SJSA1 (cell line): ENCODE results near the gene COMMD10. TPM values are rescaled to one million over a fixed set of nuclear protein-coding genes. Genes with fewer than 3 reads are reported as not detected.
A peak's percentile ranks its signal among the peaks of the same experiment; 100 is the strongest.

ENCODE experiments used
- DNase-seq, 2 experiments: peaks; one replicate each; pipeline ENCODE4 v3.0.0-alpha.2; 2015 to 2020; ENCODE audit warnings: low spot score in 2 of 2, low read depth in 1 of 2
- H3K27ac ChIP-seq: fragments of 250-450 bp; sonication (Bioruptor Pico); 2 replicates; pipeline ENCODE4 v1.5.1; 2020; ENCODE audit warnings: mild to moderate bottlenecking, moderate library complexity
- H3K27me3 ChIP-seq: fragments of 250-450 bp; sonication (Bioruptor Pico); replicated peaks from 2 replicates; pipeline ENCODE4 v1.5.1; 2020; ENCODE audit warnings: mild to moderate bottlenecking, moderate library complexity
- H3K36me3 ChIP-seq: fragments of 250-450 bp; sonication (Bioruptor Pico); 2 replicates; pipeline ENCODE4 v1.5.1; 2020; ENCODE audit warnings: mild to moderate bottlenecking
- H3K4me1 ChIP-seq: fragments of 250-450 bp; sonication (Bioruptor Pico); replicated peaks from 2 replicates; pipeline ENCODE4 v1.6.1; 2021; ENCODE audit warnings: mild to moderate bottlenecking
- H3K4me3 ChIP-seq: fragments of 250-450 bp; sonication (Bioruptor Pico); 2 replicates; pipeline ENCODE4 v1.5.1; 2020; ENCODE audit warnings: mild to moderate bottlenecking
- H3K9me3 ChIP-seq: fragments of 250-450 bp; sonication (Bioruptor Pico); replicated peaks from 2 replicates; pipeline ENCODE4 v1.5.1; 2020; ENCODE audit warnings: mild to moderate bottlenecking
- total RNA-seq: library from RNA; depleted of rRNA; stranded (reverse); fragments of >200 nt; shearing (Covaris generic); gene quantifications from 2 replicates; pipeline ENCODE4 v1.2.3, GENCODE V29; 2014; rRNA removed

The COMMD10 gene
- total RNA-seq, result 112 and 141 TPM in 2 replicates

GRCh38 chr5:116084871-116085715 lies at the start of gene COMMD10:
Gene COMMD10 (plus strand): TSS chr5:116085025.
- H3K27ac ChIP-seq, result peak within 1 kb of the TSS; percentile 94
- H3K27me3 ChIP-seq, result no peaks in the 10 kb centered on the region
- peak within 1 kb of the TSS; percentile 84 for H3K4me3 ChIP-seq
- no peaks in the 10 kb centered on the region for H3K9me3 ChIP-seq
- H3K4me1 ChIP-seq, result peaks cover 11% of the 10 kb centered on the region
- peaks cover 33% of the 10 kb centered on the region for H3K36me3 ChIP-seq
- DNase-seq, result peak; percentile 87 to 88

GRCh38 chr5:116035123-116035522 lies 49.7 kb upstream of the COMMD10 start:
- Histone ChIP-seq H3K9me3 (no peaks in the 10 kb centered on the region), H3K4me3 (no peak overlapping the region), H3K27me3 (no peaks in the 10 kb centered on the region), H3K4me1 (peaks cover 20% of the 10 kb centered on the region), H3K27ac (no peak overlapping the region), H3K36me3 (no peaks in the 10 kb centered on the region)
- no peak for DNase-seq

- H3K27ac ChIP-seq, result no peak overlapping the region
- DNase-seq, result no peak
- no peaks in the 10 kb centered on the region for H3K27me3 ChIP-seq
- H3K36me3 ChIP-seq, result no peaks in the 10 kb centered on the region
- H3K4me1 ChIP-seq, result peaks cover 8% of the 10 kb centered on the region
- H3K9me3 ChIP-seq, result no peaks in the 10 kb centered on the region
- H3K4me3 ChIP-seq, result no peak overlapping the region
Measured at GRCh38 chr5:116037236-116037822, 47.5 kb upstream of the COMMD10 start.

GRCh38 chr5:116038817-116039216 lies 46.0 kb upstream of the COMMD10 start:
- H3K27ac ChIP-seq, result no peak overlapping the region
- H3K9me3 ChIP-seq, result no peaks in the 10 kb centered on the region
- H3K36me3 ChIP-seq, result no peaks in the 10 kb centered on the region

GRCh38 chr5:116042375-116042774 lies 42.5 kb upstream of the COMMD10 start:
- H3K4me1 ChIP-seq, result no peaks in the 10 kb centered on the region
- no peak overlapping the region for H3K4me3 ChIP-seq
- H3K9me3 ChIP-seq, result no peaks in the 10 kb centered on the region
- H3K27me3 ChIP-seq, result 0 out of 2 replicates have a peak, but pooled peaks cover 3% of the 10 kb centered on the region
- no peak for DNase-seq
- no peaks in the 10 kb centered on the region for H3K36me3 ChIP-seq
- no peak overlapping the region for H3K27ac ChIP-seq

More at GRCh38 chr5:116038817-116039216, 46.0 kb upstream of the COMMD10 start:
- Histone ChIP-seq H3K27me3 (no peaks in the 10 kb centered on the region), H3K4me3 (no peak overlapping the region), H3K4me1 (peaks cover 6% of the 10 kb centered on the region; the same call in 1 of the 2 replicates)
- DNase-seq, result no peak

GRCh38 chr5:116044073-116044472 lies 40.8 kb upstream of the COMMD10 start:
- no peak overlapping the region for H3K27ac ChIP-seq
- H3K9me3 ChIP-seq, result no peaks in the 10 kb centered on the region
- no peaks in the 10 kb centered on the region for H3K36me3 ChIP-seq
- no peak for DNase-seq
- no peaks in the 10 kb centered on the region for H3K4me1 ChIP-seq
- 0 out of 2 replicates have a peak, but pooled peaks cover 3% of the 10 kb centered on the region for H3K27me3 ChIP-seq
- H3K4me3 ChIP-seq, result no peak overlapping the region

- Histone ChIP-seq H3K4me3 (no peak overlapping the region), H3K36me3 (no peaks in the 10 kb centered on the region), H3K27me3 (0 out of 2 replicates have a peak, but pooled peaks cover 3% of the 10 kb centered on the region), H3K27ac (no peak overlapping the region), H3K9me3 (no peaks in the 10 kb centered on the region), H3K4me1 (no peaks in the 10 kb centered on the region)
- no peak for DNase-seq
Measured at GRCh38 chr5:116045821-116046220, 39.0 kb upstream of the COMMD10 start.

GRCh38 chr5:116046261-116046660 lies 38.6 kb upstream of the COMMD10 start:
- no peaks in the 10 kb centered on the region for H3K4me1 ChIP-seq
- no peak overlapping the region for H3K4me3 ChIP-seq
- no peak for DNase-seq
- H3K9me3 ChIP-seq, result no peaks in the 10 kb centered on the region
- H3K27ac ChIP-seq, result no peak overlapping the region
- H3K27me3 ChIP-seq, result 0 out of 2 replicates have a peak, but pooled peaks cover 3% of the 10 kb centered on the region
- H3K36me3 ChIP-seq, result no peaks in the 10 kb centered on the region

- Histone ChIP-seq H3K4me1 (no peaks in the 10 kb centered on the region), H3K4me3 (no peak overlapping the region), H3K9me3 (no peaks in the 10 kb centered on the region), H3K27me3 (0 out of 2 replicates have a peak, but pooled peaks cover 3% of the 10 kb centered on the region), H3K27ac (no peak overlapping the region), H3K36me3 (no peaks in the 10 kb centered on the region)
- DNase-seq, result no peak
Measured at GRCh38 chr5:116046823-116047222, 38.0 kb upstream of the COMMD10 start.

GRCh38 chr5:116058346-116058936 lies 26.4 kb upstream of the COMMD10 start:
- no peak overlapping the region for H3K4me3 ChIP-seq
- no peaks in the 10 kb centered on the region for H3K27me3 ChIP-seq
- no peaks in the 10 kb centered on the region for H3K9me3 ChIP-seq
- H3K36me3 ChIP-seq, result no peaks in the 10 kb centered on the region
- no peak for DNase-seq
- no peak overlapping the region for H3K27ac ChIP-seq
- peaks cover 9% of the 10 kb centered on the region for H3K4me1 ChIP-seq

GRCh38 chr5:116062352-116062751 lies 22.5 kb upstream of the COMMD10 start:
- Histone ChIP-seq H3K4me1 (peaks cover 19% of the 10 kb centered on the region), H3K9me3 (no peaks in the 10 kb centered on the region), H3K4me3 (no peak overlapping the region), H3K27me3 (no peaks in the 10 kb centered on the region), H3K27ac (no peak overlapping the region), H3K36me3 (no peaks in the 10 kb centered on the region)
- DNase-seq, result no peak

GRCh38 chr5:116063950-116064349 lies 20.9 kb upstream of the COMMD10 start:
- no peaks in the 10 kb centered on the region for H3K36me3 ChIP-seq
- no peak overlapping the region for H3K27ac ChIP-seq
- DNase-seq, result peak in 1 of 2 experiments; percentile 62

GRCh38 chr5:116068028-116068632 lies 16.7 kb upstream of the COMMD10 start:
- Histone ChIP-seq H3K4me1 (peaks cover 13% of the 10 kb centered on the region), H3K27me3 (no peaks in the 10 kb centered on the region), H3K4me3 (no peak overlapping the region), H3K27ac (no peak overlapping the region), H3K36me3 (no peaks in the 10 kb centered on the region), H3K9me3 (no peaks in the 10 kb centered on the region)
- peak in 1 of 2 experiments; percentile 53 for DNase-seq

More at GRCh38 chr5:116063950-116064349, 20.9 kb upstream of the COMMD10 start:
- Histone ChIP-seq H3K27me3 (no peaks in the 10 kb centered on the region), H3K4me3 (no peak overlapping the region), H3K9me3 (no peaks in the 10 kb centered on the region), H3K4me1 (peaks cover 14% of the 10 kb centered on the region)
